ENCODE results near the gene TP53I11.

DNA sequence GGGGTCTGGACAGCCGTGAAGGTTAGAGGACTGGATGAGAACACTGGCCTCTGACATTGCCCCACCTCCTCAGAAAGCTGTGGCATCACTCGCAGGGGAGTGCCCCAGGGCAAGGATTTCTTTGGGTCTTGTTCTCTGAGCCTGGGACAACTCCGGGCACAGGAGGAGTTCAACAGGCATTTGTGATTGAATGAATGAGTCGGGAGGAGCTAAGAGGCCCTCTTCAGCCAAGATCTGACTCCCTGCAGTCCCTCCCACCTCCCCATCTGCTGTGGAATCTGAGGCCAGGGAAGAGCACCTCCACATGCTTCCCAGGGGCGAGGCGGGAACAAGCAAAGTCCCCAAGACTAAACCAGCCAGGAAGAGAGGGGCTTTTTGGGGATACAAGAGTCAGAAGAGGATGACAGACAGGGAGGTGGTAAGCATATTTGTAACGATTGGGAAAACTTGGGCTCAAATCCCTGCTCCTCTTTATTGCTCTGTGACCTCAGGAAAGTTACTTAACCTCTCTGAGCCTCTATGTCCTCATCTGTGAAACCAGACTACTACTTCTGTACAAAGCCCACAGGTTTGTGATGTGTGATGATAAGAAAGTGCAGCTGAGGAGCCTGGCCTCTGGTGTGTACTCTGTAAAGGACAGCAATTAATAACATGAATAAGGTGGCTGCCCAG lies 6.4 kb downstream of the TP53I11 start:
- TF ChIP-seq ZNF512 (tag; IDR thresholded peaks at IDR 0.05) (no peak), L3MBTL2 (IDR thresholded peaks at IDR 0.05) (no peak), ZNF24 (IDR thresholded peaks at IDR 0.05) (no peak), POLR3A (IDR thresholded peaks at IDR 0.05; ENCODE audit: borderline replicate concordance, extremely low read depth, insufficient read depth, insufficient read length) (no peak), ZFX (CRISPR knock-in tag; IDR thresholded peaks at IDR 0.05) (no peak)
- TF ChIP-seq, protein P1, sequence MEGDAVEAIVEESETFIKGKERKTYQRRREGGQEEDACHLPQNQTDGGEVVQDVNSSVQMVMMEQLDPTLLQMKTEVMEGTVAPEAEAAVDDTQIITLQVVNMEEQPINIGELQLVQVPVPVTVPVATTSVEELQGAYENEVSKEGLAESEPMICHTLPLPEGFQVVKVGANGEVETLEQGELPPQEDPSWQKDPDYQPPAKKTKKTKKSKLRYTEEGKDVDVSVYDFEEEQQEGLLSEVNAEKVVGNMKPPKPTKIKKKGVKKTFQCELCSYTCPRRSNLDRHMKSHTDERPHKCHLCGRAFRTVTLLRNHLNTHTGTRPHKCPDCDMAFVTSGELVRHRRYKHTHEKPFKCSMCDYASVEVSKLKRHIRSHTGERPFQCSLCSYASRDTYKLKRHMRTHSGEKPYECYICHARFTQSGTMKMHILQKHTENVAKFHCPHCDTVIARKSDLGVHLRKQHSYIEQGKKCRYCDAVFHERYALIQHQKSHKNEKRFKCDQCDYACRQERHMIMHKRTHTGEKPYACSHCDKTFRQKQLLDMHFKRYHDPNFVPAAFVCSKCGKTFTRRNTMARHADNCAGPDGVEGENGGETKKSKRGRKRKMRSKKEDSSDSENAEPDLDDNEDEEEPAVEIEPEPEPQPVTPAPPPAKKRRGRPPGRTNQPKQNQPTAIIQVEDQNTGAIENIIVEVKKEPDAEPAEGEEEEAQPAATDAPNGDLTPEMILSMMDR (IDR thresholded peaks at IDR 0.05 in 2 of 3, conservative IDR thresholded peaks at IDR 0.05 in 1 of 3; ENCODE audit: insufficient read depth in 2 of 3, low read depth in 1 of 3, low read length in 3 of 3): no peak

All from K562 (cell line).